ENCODE measurements around the gene RXYLT1. TPM values are rescaled to one million over a fixed set of nuclear protein-coding genes. Genes with fewer than 3 reads are reported as not detected.

The RXYLT1 gene
- total and polyA plus RNA-seq, 2 experiments from 2014 or later, result 17.1 to 22.9 TPM

- H3K27ac ChIP-seq, result no peak overlapping the region
- no peaks in the 10 kb centered on the region for H3K27me3 ChIP-seq
- H3K9me2 ChIP-seq (replicated peaks; ENCODE audit: insufficient read depth), result no peaks in the 10 kb centered on the region
- H3K4me1 ChIP-seq (ENCODE audit: insufficient read depth), result peaks cover 8% of the 10 kb centered on the region
- no peaks in the 10 kb centered on the region for H3K9me3 ChIP-seq (ENCODE audit: low read depth)
- H4K20me1 ChIP-seq (ENCODE audit: insufficient read depth, poor library complexity, severe bottlenecking), result no peaks in the 10 kb centered on the region
- 68% methylated on average over 1 of the region's 1 CpG for WGBS (ENCODE audit: low lambda C conversion rate, missing lambda C conversion rate)
- no peak for TF ChIP-seq EZH2 (IDR thresholded peaks at IDR 0.05; ENCODE audit: borderline replicate concordance)
- no peak for TF ChIP-seq EZH2phosphoT487 (IDR thresholded peaks at IDR 0.05; ENCODE audit: low read depth, severe bottlenecking, unreplicated experiment)
- no peak for TF ChIP-seq CTCF (IDR thresholded peaks at IDR 0.05; ENCODE audit: poor library complexity)
- H3K4me3 ChIP-seq, result no peak overlapping the region
- H3K79me2 ChIP-seq, result peaks cover 10% of the 10 kb centered on the region
- no peak for DNase-seq (ENCODE audit: low spot score)
- no peak overlapping the region for H3K4me2 ChIP-seq
- no peaks in the 10 kb centered on the region for H3K36me3 ChIP-seq (replicated peaks; ENCODE audit: insufficient read depth, low read depth)
- H2AFZ ChIP-seq, result no peak overlapping the region
Measured at GRCh38 chr12:63782466-63782865, 2.8 kb downstream of the RXYLT1 start.

- no peaks in the 10 kb centered on the region for H3K9me3 ChIP-seq (ENCODE audit: low read depth)
- DNase-seq (ENCODE audit: low spot score), result no peak
- no peaks in the 10 kb centered on the region for H3K27me3 ChIP-seq
- H4K20me1 ChIP-seq (ENCODE audit: insufficient read depth, poor library complexity, severe bottlenecking), result no peaks in the 10 kb centered on the region
- no peak overlapping the region for H3K4me3 ChIP-seq
- H3K4me2 ChIP-seq, result no peak overlapping the region
- no peaks in the 10 kb centered on the region for H3K36me3 ChIP-seq (replicated peaks; ENCODE audit: insufficient read depth, low read depth)
- WGBS (ENCODE audit: low lambda C conversion rate, missing lambda C conversion rate), result 98% methylated on average over 3 of the region's 3 CpGs
- no peaks in the 10 kb centered on the region for H3K4me1 ChIP-seq (ENCODE audit: insufficient read depth)
- no peak overlapping the region for H2AFZ ChIP-seq
- no peak overlapping the region for H3K27ac ChIP-seq
- H3K79me2 ChIP-seq, result no peaks in the 10 kb centered on the region
- TF ChIP-seq CTCF (IDR thresholded peaks at IDR 0.05; ENCODE audit: poor library complexity) (no peak), EZH2phosphoT487 (IDR thresholded peaks at IDR 0.05; ENCODE audit: low read depth, severe bottlenecking, unreplicated experiment) (no peak), EZH2 (IDR thresholded peaks at IDR 0.05; ENCODE audit: borderline replicate concordance) (no peak)
- H3K9me2 ChIP-seq (replicated peaks; ENCODE audit: insufficient read depth), result no peaks in the 10 kb centered on the region
Measured at GRCh38 chr12:63787306-63787705, 7.6 kb downstream of the RXYLT1 start.

GRCh38 chr12:63790608-63790945 is 10.9 kb downstream of the RXYLT1 start:
- Histone ChIP-seq H3K4me1 (ENCODE audit: insufficient read depth) (no peaks in the 10 kb centered on the region), H2AFZ (no peak overlapping the region), H3K9me2 (replicated peaks; ENCODE audit: insufficient read depth) (no peaks in the 10 kb centered on the region), H3K4me3 (no peak overlapping the region), H3K27ac (no peak overlapping the region), H3K4me2 (no peak overlapping the region), H3K36me3 (replicated peaks; ENCODE audit: insufficient read depth, low read depth) (no peaks in the 10 kb centered on the region), H4K20me1 (ENCODE audit: insufficient read depth, poor library complexity, severe bottlenecking) (no peaks in the 10 kb centered on the region), H3K9me3 (ENCODE audit: low read depth) (no peaks in the 10 kb centered on the region), H3K79me2 (no peaks in the 10 kb centered on the region), H3K27me3 (no peaks in the 10 kb centered on the region)
- no peak for DNase-seq (ENCODE audit: low spot score)
- WGBS (ENCODE audit: low lambda C conversion rate, missing lambda C conversion rate), result 96% methylated on average over 4 of the region's 4 CpGs
- no peak for TF ChIP-seq CTCF (IDR thresholded peaks at IDR 0.05; ENCODE audit: poor library complexity)
- no peak for TF ChIP-seq EZH2phosphoT487 (IDR thresholded peaks at IDR 0.05; ENCODE audit: low read depth, severe bottlenecking, unreplicated experiment)
- no peak for TF ChIP-seq EZH2 (IDR thresholded peaks at IDR 0.05; ENCODE audit: borderline replicate concordance)

GRCh38 chr12:63792338-63792737 is 12.6 kb downstream of the RXYLT1 start:
- TF ChIP-seq EZH2phosphoT487 (IDR thresholded peaks at IDR 0.05; ENCODE audit: low read depth, severe bottlenecking, unreplicated experiment) (no peak), EZH2 (IDR thresholded peaks at IDR 0.05; ENCODE audit: borderline replicate concordance) (no peak), CTCF (IDR thresholded peaks at IDR 0.05; ENCODE audit: poor library complexity) (no peak)

More at GRCh38 chr12:63792338-63792737, 12.6 kb downstream of the RXYLT1 start:
- no peaks in the 10 kb centered on the region for H3K9me2 ChIP-seq (replicated peaks; ENCODE audit: insufficient read depth)
- H3K4me3 ChIP-seq, result no peak overlapping the region
- H4K20me1 ChIP-seq (ENCODE audit: insufficient read depth, poor library complexity, severe bottlenecking), result no peaks in the 10 kb centered on the region
- H3K36me3 ChIP-seq (replicated peaks; ENCODE audit: insufficient read depth, low read depth), result no peaks in the 10 kb centered on the region
- no peak for DNase-seq (ENCODE audit: low spot score)
- H3K4me2 ChIP-seq, result no peak overlapping the region
- no peak overlapping the region for H2AFZ ChIP-seq
- no peaks in the 10 kb centered on the region for H3K79me2 ChIP-seq
- H3K27me3 ChIP-seq, result no peaks in the 10 kb centered on the region
- no peak overlapping the region for H3K27ac ChIP-seq
- H3K9me3 ChIP-seq (ENCODE audit: low read depth), result no peaks in the 10 kb centered on the region
- 83% methylated on average over 3 of the region's 3 CpGs for whole genome bisulfite sequencing (ENCODE audit: low lambda C conversion rate, missing lambda C conversion rate)
- no peaks in the 10 kb centered on the region for H3K4me1 ChIP-seq (ENCODE audit: insufficient read depth)

Measured in hepatocyte (in vitro differentiated cells).